Measurements from ENCODE around the gene ACOXL. TPM values are rescaled to one million over a fixed set of nuclear protein-coding genes. Genes with fewer than 3 reads are reported as not detected.

The ACOXL gene
- total and polyA plus RNA-seq, 12 donors, result 0.05 to 0.19 (median 0.12) TPM; not detected in 8

DNA sequence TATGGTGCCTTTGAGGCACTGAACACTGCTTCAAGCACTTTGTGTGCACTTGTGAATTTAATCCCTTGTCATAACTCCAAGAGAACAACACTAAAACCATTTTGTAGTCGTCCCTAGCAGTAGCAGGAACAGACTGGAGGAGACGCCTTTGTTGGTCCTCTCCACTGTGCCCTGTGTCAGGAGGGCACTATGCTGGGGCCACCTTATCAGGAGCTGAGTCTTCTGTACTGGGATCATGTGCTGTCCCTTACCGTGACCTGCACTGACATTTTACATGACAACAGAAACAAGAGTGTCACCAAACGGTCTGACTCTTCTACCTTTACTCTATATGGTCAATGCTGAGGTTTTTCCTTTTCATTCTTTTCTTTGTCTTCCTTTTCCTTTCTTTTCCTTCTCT is 62.0 kb downstream of the ACOXL start:
- TF ChIP-seq, protein P1, sequence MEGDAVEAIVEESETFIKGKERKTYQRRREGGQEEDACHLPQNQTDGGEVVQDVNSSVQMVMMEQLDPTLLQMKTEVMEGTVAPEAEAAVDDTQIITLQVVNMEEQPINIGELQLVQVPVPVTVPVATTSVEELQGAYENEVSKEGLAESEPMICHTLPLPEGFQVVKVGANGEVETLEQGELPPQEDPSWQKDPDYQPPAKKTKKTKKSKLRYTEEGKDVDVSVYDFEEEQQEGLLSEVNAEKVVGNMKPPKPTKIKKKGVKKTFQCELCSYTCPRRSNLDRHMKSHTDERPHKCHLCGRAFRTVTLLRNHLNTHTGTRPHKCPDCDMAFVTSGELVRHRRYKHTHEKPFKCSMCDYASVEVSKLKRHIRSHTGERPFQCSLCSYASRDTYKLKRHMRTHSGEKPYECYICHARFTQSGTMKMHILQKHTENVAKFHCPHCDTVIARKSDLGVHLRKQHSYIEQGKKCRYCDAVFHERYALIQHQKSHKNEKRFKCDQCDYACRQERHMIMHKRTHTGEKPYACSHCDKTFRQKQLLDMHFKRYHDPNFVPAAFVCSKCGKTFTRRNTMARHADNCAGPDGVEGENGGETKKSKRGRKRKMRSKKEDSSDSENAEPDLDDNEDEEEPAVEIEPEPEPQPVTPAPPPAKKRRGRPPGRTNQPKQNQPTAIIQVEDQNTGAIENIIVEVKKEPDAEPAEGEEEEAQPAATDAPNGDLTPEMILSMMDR (IDR thresholded peaks at IDR 0.05), result no peak
- TF ChIP-seq POLR2A (IDR thresholded peaks at IDR 0.05), result no peak
- no peaks in the 10 kb centered on the region for H3K27me3 ChIP-seq
- intact Hi-C loops (cut with DNase I), result no loop called here
- no peaks in the 10 kb centered on the region for H3K9me3 ChIP-seq (replicated peaks in 1 of 3)
- no peak overlapping the region for H3K4me3 ChIP-seq
- DNase-seq, result no peak
- H3K36me3 ChIP-seq (replicated peaks in 1 of 2), result no peaks in the 10 kb centered on the region
- no peaks in the 10 kb centered on the region for H3K4me1 ChIP-seq (replicated peaks in 1 of 2)
- 57 to 72% (median 68%) methylated on average over 4 of the region's 4 CpGs for WGBS, 4 donors
- no peak overlapping the region for H3K27ac ChIP-seq

DNA sequence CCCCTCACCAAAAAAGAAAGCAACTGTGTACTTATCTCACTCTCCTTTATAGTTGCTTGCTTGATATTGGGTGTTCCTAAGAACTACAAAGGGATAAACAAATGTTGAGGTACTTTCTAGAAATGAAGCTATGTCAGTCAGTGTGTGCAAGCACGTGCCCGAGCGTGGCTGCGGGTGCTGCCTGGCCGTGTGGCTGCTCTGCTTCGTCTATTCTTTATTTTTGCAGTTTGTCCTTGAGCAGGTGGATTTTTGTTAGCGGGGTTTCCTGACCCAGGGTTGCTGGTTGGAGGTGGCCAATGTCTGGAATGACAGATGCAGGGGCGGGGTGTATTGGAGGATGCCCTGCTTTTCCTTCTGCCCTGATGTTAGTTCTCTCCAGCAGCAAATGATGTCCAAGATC is 62.6 kb downstream of the ACOXL start:
- no peak for TF ChIP-seq POLR2A (IDR thresholded peaks at IDR 0.05)
- TF ChIP-seq, protein P1 (IDR thresholded peaks at IDR 0.05), result no peak
- Histone ChIP-seq H3K27ac (no peak overlapping the region), H3K36me3 (replicated peaks in 1 of 2) (no peaks in the 10 kb centered on the region), H3K9me3 (replicated peaks in 1 of 3) (no peaks in the 10 kb centered on the region), H3K27me3 (no peaks in the 10 kb centered on the region), H3K4me3 (no peak overlapping the region), H3K4me1 (replicated peaks in 1 of 2) (no peaks in the 10 kb centered on the region)
- intact Hi-C loops (cut with DNase I), result no loop called here
- WGBS, 4 donors, result 75 to 86% (median 80%) methylated on average over 8 of the region's 8 CpGs
- DNase-seq, result no peak

DNA sequence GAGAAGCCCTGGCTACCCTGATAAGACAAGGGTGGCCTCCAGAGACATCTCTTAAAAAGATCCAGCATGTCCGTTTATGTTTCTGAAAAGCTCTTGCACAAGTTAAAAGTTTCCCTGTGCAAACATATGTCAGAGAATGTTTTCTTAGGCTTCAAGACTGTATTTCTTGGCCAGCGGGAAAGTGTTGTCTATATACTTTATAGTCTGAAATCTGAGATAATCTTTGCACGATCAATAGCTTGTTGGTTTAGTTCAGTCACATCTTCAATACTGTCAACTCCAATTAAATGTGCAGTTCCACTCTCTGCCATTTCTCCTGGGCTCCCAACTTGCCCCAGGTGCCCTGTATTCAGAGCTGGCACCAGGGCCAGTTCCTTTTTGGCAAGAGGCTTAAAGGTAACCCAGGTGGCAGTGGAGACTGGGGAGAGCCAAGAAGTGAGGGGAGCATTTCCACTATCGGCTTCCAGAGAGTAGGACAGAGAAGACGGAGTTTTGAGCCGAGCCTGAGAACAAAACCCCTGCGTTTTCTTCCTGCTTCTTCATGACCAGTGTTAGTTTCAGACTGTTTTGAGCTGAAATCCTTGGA is 64.4 kb downstream of the ACOXL start:
- DNase-seq, result no peak
- 70 to 78% (median 72%) methylated on average over 7 of the region's 7 CpGs for WGBS, 4 donors
- intact Hi-C loops (cut with DNase I), result no loop called here

DNA sequence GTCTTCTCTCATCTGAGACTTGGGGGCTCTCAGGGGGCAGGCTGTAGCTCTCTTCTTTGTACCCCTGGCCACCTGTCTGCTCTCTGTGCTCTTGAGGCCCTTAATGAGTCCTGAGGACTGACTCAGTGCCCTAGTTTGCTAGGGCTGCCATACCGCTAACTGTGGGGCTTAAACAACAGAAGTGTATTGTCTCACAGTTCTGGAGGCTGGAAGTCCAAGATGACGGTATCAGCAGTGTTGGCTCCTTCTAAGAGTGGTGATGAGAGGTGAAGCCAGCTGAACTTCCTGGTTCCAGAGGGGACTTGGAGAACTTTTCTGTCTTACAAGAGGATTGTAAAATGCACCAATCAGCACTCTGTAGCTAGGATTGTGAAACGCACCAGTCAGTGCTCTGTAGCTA is 67.0 kb downstream of the ACOXL start:
- 94 to 98% (median 96%) methylated on average over 3 of the region's 3 CpGs for WGBS, 4 donors
- Histone ChIP-seq H3K36me3 (replicated peaks in 1 of 2) (no peaks in the 10 kb centered on the region), H3K9me3 (replicated peaks in 1 of 3) (no peaks in the 10 kb centered on the region), H3K27me3 (no peaks in the 10 kb centered on the region), H3K27ac (no peak overlapping the region), H3K4me1 (replicated peaks in 1 of 2) (no peaks in the 10 kb centered on the region), H3K4me3 (no peak overlapping the region)
- no peak for DNase-seq
- TF ChIP-seq POLR2A (IDR thresholded peaks at IDR 0.05), result no peak
- TF ChIP-seq, protein P1 (IDR thresholded peaks at IDR 0.05), result no peak
- intact Hi-C loops (cut with DNase I), result no loop called here

More for the DNA sequence above, 64.4 kb downstream of the ACOXL start:
- no peaks in the 10 kb centered on the region for H3K27me3 ChIP-seq
- H3K4me3 ChIP-seq, result no peak overlapping the region
- H3K36me3 ChIP-seq (replicated peaks in 1 of 2), result no peaks in the 10 kb centered on the region
- no peak for TF ChIP-seq POLR2A (IDR thresholded peaks at IDR 0.05)
- TF ChIP-seq, protein P1 (IDR thresholded peaks at IDR 0.05), result no peak
- no peaks in the 10 kb centered on the region for H3K9me3 ChIP-seq (replicated peaks in 1 of 3)
- H3K4me1 ChIP-seq (replicated peaks in 1 of 2), result no peaks in the 10 kb centered on the region
- H3K27ac ChIP-seq, result no peak overlapping the region
